Activated CD8-positive, alpha-beta memory T cell treated with anti-CD3 and anti-CD28 coated beads, Interleukin-2, amount 50 U/mL, for 1 hour (primary cell): ENCODE data around the gene TSPAN4.

Experiments
- DNase-seq: peaks from one replicate; pipeline ENCODE4 v3.0.0-alpha.2; 2020; ENCODE audit errors: extremely low read depth

TSPAN4 gene

GRCh38 chr11:836700-837099, 6.0 kb upstream of the TSPAN4 start:
- DNase-seq, result no peak

- no peak for DNase-seq
Observed at GRCh38 chr11:837189-837989, 5.3 kb upstream of the TSPAN4 start.

DNA sequence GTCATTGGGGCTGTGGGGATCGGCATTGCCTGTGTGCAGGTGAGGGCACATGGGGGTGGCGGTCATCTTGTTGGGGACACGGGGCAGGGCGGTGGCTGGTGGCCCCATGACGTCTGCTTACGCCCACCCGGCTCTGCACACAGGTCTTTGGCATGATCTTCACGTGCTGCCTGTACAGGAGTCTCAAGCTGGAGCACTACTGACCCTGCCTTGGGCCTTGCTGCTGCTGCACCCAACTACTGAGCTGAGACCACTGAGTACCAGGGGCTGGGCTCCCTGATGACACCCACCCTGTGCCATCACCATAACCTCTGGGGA, 4.7 kb upstream of the TSPAN4 start:
- DNase-seq, result no peak

GRCh38 chr11:838441-839279, 4.0 kb upstream of the TSPAN4 start:
- DNase-seq, result no peak

- no peak for DNase-seq
Observed at GRCh38 chr11:839280-839623, 3.4 kb upstream of the TSPAN4 start.

DNA sequence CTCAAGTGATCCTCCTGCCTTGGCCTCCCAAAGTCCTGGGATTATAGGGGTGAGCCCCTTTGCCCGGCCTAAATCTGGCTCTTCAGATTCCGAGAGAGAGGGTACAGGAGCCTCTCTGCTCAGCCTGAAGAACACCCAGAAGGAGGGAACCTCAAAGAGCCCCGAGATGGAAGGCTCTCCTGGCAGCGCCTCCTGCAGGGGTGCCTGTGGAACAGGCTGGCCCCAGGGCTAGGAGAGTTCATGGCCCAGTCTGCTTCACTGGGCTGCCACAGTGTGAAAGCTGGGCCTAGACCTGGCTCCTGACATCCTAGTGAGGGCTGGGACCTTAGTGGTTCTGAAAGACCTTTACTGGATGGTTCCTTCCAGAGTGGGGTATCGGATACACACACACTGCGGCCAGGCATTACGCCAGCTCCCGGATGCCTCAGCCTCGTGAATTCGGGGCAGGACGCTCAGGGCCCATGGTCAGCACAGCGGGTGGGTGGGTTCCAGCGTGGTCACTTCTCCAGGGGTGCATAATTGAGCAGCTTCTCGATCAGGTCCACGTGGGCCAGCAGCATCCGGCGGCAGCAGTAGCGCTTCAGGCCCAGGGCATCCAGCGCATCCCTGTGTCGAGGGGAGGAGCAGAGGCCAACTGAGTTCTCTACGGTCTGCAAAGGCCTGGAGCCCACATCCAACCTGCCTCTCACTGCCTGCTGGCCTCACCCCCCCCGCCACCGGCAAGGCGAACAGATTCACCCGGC, 2.6 kb upstream of the TSPAN4 start:
- no peak for DNase-seq

DNA sequence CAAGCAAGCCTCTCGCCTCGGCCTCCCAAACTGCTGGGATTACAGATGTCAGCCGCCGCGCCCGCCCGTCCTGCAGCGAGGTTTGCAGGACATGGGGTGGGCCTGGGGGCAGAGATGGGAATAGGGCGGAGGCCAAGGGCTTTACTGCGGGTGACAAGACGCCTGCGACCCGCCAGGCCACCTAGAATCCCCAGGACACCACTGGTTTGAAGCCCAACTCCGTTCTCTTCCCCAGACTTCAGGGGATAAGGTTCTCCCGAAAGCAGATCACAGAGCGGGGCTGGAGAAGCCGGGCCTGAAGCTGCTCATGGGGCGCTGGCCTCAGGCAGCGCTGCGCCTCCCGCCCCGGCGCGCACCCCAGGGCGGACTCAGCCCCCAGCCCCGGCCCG, 677 bp upstream of the TSPAN4 start:
- DNase-seq, result no peak

- no peak for DNase-seq
Observed at GRCh38 chr11:843086-843734, 558 bp downstream of the TSPAN4 start.

DNA sequence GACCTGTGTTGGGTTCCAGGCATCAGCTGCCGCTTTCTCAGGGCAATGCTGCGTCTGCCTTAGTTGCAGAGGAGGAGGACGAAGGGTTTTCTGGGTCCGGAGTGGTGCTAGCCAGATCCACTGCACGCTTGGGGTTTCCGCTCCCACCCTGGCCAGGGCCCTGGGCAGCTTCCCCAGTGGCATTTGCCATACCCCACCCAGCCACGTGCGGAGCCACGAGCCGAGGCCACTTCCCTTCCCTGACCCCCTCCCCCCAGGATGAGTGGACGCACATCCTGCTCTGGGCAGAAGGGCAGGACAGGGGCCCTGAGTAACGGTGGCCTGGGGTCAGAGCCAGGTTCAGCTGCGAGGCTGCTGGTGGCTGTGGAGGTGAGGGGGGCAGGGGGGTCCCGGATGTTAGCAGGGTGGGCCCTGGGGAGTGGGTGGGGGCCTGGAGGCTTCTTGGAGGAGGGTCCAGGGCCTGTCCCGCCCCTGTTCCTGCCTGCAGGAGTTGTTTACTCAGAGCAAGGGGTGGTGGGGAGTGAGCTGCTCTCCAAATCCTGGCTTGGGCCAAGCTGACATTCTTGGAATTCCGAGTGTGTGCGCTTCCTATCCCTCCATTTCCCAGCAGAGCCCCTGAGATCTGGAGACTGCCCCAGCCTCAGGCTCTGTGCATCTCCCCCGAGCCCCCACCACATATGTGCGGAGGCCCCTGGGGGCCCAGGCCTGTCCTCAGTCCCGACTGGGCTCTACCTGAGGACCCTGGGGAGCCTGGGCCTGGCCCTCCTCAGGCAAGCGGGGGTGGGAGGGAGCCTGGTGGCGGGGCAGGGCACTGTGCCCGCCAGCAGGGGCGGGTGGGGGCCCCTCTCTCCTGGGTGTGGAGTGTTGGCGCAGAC, 1.4 kb downstream of the TSPAN4 start:
- no peak for DNase-seq

DNA sequence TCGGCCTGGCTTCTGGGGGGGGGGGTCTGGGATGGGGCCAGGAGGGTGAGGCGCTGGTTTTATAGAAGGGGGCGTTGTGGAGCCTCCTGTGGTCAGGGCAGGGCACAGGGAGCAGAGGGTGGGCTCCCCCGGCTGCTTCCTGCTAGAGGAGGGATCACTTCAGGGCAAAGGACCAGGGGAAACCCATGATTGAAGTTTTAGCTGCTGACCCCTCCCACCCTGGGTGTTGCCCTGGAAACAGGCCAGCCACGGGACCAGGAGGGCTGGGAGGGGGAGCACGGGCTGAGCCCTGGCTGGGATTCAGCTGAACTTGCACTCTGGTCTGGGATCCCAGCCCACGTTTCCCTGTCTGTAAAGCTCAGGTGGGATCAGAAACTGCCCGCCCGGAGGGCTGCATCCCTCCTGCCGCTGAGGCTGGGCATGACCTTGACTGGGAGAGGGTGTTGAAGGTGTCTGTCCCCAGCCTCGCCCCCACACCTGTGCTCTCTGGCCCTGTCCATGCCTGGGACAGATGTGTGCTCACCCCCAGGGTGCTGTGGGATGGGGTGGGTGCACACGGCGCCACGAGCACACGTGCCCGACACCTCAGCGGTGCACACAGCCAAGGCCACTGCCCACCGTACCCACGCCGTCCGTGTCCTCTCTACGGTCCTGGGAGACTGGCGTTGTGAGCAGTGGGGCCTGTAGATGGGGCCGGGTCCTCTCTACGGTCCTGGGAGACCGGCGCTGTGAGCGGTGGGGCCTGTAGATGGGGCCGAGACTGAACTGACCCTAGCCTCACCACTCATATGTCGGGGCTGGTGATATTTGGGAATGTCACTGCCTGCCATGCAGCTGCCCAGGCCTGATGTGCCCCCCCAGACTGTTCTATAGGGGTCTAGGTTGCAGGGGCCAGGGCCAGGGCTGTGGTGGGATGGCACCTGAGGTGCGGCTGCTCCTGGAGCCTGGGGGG, 2.3 kb downstream of the TSPAN4 start:
- DNase-seq, result no peak

DNA sequence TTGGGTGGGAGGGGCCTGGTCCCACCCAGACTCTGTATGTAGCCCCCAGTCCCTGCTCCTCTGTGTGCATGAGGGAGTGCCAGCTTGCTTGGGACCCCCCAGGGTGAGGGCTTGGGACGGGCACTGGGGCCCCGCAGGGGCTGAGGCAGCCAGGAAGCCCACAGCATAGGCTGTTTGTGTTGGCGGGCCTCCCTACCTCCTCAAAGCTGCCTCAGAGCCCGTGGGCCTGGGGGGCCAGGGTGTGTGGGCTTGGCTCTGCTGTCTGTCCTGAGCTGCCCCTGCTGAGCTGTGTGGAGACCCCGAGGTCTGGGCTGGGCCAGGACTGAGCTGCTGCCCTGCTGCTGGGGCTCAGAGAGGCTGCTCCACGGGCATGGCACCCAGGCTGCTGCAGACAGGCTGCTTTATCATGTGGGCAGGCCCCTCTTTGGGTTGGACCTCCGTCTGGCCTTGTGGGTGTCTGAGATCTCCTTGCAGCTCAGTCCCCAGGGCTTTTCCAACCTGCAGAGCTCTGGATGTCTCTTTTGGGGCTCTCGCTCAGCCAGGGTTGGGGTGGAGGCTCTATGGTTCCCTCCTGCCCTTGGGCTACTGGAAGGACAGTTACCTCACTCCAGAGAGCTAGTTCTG, 3.3 kb downstream of the TSPAN4 start:
- DNase-seq, result no peak

GRCh38 chr11:846496-847098, 3.9 kb downstream of the TSPAN4 start:
- DNase-seq, result no peak

- DNase-seq, result no peak
Observed at GRCh38 chr11:847876-848275, 5.2 kb downstream of the TSPAN4 start.

DNA sequence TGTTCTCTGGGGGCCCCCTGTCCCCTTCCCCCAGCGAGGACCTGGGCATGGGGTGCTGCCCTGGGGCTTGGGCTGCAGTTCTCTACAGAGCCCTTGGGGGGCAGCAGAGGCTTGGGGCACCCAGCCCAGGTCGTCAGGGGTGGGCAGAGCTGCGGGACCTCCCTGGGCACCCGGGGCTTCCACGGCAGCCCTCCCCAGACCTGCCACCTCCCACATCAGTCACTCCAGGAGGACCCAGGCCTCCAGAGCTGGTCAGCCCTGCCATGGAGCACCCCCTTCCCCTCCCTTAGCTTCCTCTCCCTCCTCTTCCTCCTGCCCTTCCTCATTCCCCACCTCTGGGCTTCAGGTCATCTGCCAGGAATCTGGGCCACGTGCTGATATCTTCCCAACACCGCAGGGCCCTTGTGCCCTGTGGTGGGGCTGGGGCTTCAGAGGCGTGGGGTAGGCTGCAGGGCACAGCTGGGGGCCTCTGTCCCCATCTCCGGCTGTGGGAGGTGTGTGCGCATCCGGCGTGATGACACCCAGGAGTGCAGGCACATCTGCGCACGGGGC, 5.8 kb downstream of the TSPAN4 start:
- DNase-seq, result peak; percentile 25

DNA sequence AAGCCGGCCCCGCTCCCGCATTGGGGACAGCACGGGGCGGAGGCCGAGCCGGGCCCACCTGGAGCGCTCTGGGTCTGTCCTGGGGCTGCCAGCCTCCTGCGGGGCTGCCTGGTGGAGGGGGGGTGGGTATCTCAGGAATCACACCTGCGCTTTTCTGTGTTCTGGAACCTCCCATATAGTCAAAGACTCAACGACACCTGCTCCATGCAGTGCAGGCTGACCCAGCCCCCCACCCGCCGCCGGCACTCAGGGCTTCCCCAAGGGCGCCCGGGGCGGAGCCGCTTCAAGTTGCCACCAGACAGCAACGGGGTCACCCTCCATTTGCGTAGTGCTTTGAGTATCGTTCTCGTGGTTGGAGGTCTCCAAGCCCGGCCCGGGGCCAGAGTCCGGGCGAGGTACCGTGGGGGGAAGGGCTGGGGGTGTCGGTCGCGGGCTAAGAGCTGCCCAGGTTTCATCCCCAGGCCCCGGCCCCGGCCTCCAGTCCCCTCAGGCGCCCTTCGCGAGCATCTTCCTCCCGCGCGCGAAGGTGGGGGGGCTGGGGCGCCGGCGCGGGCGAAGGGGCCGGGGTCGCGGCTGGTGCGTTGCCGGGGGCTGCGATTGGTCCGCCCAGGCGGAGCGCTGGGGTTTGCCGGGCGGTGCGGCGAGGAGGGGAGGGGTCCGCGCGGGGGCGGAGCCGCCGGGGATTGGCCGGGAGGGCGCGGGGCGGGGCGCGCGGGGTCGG, 6.6 kb downstream of the TSPAN4 start:
- no peak for DNase-seq

- no peak for DNase-seq
Observed at GRCh38 chr11:849951-850774, 7.5 kb downstream of the TSPAN4 start.
